ENCODE results near the gene SH3PXD2A.
"Not testable (repeated sequence)": the region's sequence is repeated elsewhere in the genome, so short reads cannot be mapped to it uniquely, and the experiment has no call there.

SH3PXD2A gene

GRCh38 chr10:103610083-103610472, 245.3 kb downstream of the SH3PXD2A start:
- no peaks in the 10 kb centered on the region for H4K20me1 ChIP-seq (ENCODE audit: insufficient read depth, low read length)
- no peaks in the 10 kb centered on the region for H3K9me3 ChIP-seq (ENCODE audit: insufficient read depth, low read length, severe bottlenecking)
- DNase-seq = no peak
- TF ChIP-seq CTCF (IDR thresholded peaks at IDR 0.05; ENCODE audit: borderline replicate concordance, extremely low read depth, low read length, poor library complexity, severe bottlenecking) (no peak), EZH2 (IDR thresholded peaks at IDR 0.05; ENCODE audit: borderline replicate concordance, low read depth, low read length, severe bottlenecking) (no peak)
- H3K27ac ChIP-seq (ENCODE audit: low read length) = no peak overlapping the region
- H3K79me2 ChIP-seq (ENCODE audit: insufficient read depth, low read length) = no peaks in the 10 kb centered on the region
- no peak overlapping the region for H3K4me3 ChIP-seq (ENCODE audit: low read depth in 1 of 2, low read length in 2 of 2)
- no peak overlapping the region for H3K4me2 ChIP-seq (ENCODE audit: insufficient read depth, low read length)
- peaks cover 34% of the 10 kb centered on the region for H3K36me3 ChIP-seq (ENCODE audit: insufficient read depth, low read length)
- H2AFZ ChIP-seq (ENCODE audit: low read depth, low read length) = no peak overlapping the region
- ATAC-seq (ENCODE audit: insufficient read depth, low read depth) = no peak
- H3K9ac ChIP-seq (ENCODE audit: low read depth, low read length) = no peak overlapping the region
- H3K27me3 ChIP-seq (ENCODE audit: insufficient read depth, low read length, poor library complexity) = no peaks in the 10 kb centered on the region
- no peaks in the 10 kb centered on the region for H3K4me1 ChIP-seq (ENCODE audit: insufficient read depth, low read length)

- Histone ChIP-seq H3K4me1 (ENCODE audit: insufficient read depth, low read length) (no peaks in the 10 kb centered on the region), H4K20me1 (ENCODE audit: insufficient read depth, low read length) (no peaks in the 10 kb centered on the region), H3K36me3 (ENCODE audit: insufficient read depth, low read length) (peaks cover 34% of the 10 kb centered on the region), H3K9ac (ENCODE audit: low read depth, low read length) (no peak overlapping the region), H3K9me3 (ENCODE audit: insufficient read depth, low read length, severe bottlenecking) (no peaks in the 10 kb centered on the region), H3K79me2 (ENCODE audit: insufficient read depth, low read length) (no peaks in the 10 kb centered on the region), H3K4me2 (ENCODE audit: insufficient read depth, low read length) (no peak overlapping the region), H3K27ac (ENCODE audit: low read length) (no peak overlapping the region), H3K4me3 (ENCODE audit: low read depth in 1 of 2, low read length in 2 of 2) (no peak overlapping the region), H3K27me3 (ENCODE audit: insufficient read depth, low read length, poor library complexity) (no peaks in the 10 kb centered on the region), H2AFZ (ENCODE audit: low read depth, low read length) (no peak overlapping the region)
- no peak for DNase-seq
- no peak for ATAC-seq (ENCODE audit: insufficient read depth, low read depth)
- TF ChIP-seq EZH2 (IDR thresholded peaks at IDR 0.05; ENCODE audit: borderline replicate concordance, low read depth, low read length, severe bottlenecking) (no peak), CTCF (IDR thresholded peaks at IDR 0.05; ENCODE audit: borderline replicate concordance, extremely low read depth, low read length, poor library complexity, severe bottlenecking) (no peak)
Measured at GRCh38 chr10:103609231-103610082, 245.9 kb downstream of the SH3PXD2A start.

- not testable (repeated sequence) for H3K4me2 ChIP-seq (ENCODE audit: insufficient read depth, low read length); H4K20me1 ChIP-seq (ENCODE audit: insufficient read depth, low read length); H2AFZ ChIP-seq (ENCODE audit: low read depth, low read length); ATAC-seq (ENCODE audit: insufficient read depth, low read depth); H3K9me3 ChIP-seq (ENCODE audit: insufficient read depth, low read length, severe bottlenecking); H3K79me2 ChIP-seq (ENCODE audit: insufficient read depth, low read length); H3K27ac ChIP-seq (ENCODE audit: low read length); DNase-seq; H3K4me1 ChIP-seq (ENCODE audit: insufficient read depth, low read length); H3K4me3 ChIP-seq (ENCODE audit: low read depth in 1 of 2, low read length in 2 of 2); H3K27me3 ChIP-seq (ENCODE audit: insufficient read depth, low read length, poor library complexity); H3K9ac ChIP-seq (ENCODE audit: low read depth, low read length)
- H3K36me3 ChIP-seq (ENCODE audit: insufficient read depth, low read length) = peaks cover 28% of the 10 kb centered on the region
Measured at GRCh38 chr10:103608056-103608455, 247.3 kb downstream of the SH3PXD2A start.

DNA sequence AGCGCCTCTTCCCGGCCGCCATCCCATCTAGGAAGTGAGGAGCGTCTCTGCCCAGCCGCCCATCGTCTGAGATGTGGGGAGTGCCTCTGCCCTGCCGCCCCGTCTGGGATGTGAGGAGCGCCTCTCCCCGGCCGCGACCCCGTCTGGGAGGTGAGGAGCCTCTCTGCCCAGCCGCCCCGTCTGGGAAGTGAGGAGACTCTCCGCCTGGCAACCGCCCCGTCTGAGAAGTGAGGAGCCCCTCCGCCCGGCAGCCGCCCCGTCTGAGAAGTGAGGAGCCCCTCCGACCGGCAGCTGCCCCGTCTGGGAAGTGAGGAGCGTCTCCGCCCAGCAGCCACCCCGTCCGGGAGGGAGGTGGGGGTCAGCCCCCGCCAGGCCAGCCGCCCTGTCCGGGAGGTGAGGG, 248.3 kb downstream of the SH3PXD2A start:
- H2AFZ ChIP-seq (ENCODE audit: low read depth, low read length); H3K27me3 ChIP-seq (ENCODE audit: insufficient read depth, low read length, poor library complexity); H3K27ac ChIP-seq (ENCODE audit: low read length); H3K4me1 ChIP-seq (ENCODE audit: insufficient read depth, low read length); H3K4me2 ChIP-seq (ENCODE audit: insufficient read depth, low read length); ATAC-seq (ENCODE audit: insufficient read depth, low read depth); H3K4me3 ChIP-seq (ENCODE audit: low read depth in 1 of 2, low read length in 2 of 2); H4K20me1 ChIP-seq (ENCODE audit: insufficient read depth, low read length); H3K79me2 ChIP-seq (ENCODE audit: insufficient read depth, low read length); DNase-seq; H3K9ac ChIP-seq (ENCODE audit: low read depth, low read length); H3K9me3 ChIP-seq (ENCODE audit: insufficient read depth, low read length, severe bottlenecking): not testable (repeated sequence)
- H3K36me3 ChIP-seq (ENCODE audit: insufficient read depth, low read length) = peaks cover 26% of the 10 kb centered on the region

DNA sequence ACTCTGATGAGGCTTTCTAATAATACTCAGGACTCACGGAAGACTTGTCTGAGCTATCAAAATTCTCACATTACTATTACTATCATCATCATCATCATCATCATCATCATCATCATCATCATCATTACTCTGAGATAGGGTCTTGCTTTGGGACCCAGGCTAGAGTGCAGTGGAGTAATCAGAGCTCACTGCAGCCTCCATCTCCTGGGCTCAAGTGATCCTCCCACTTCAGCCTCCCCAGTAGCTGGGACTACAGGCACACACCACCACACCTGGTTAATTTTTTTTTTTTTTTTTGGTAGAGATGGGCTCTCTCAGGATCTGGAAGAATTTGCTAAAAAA, 249.3 kb downstream of the SH3PXD2A start:
- H3K4me1 ChIP-seq (ENCODE audit: insufficient read depth, low read length); ATAC-seq (ENCODE audit: insufficient read depth, low read depth); H3K9ac ChIP-seq (ENCODE audit: low read depth, low read length); H2AFZ ChIP-seq (ENCODE audit: low read depth, low read length); H3K4me3 ChIP-seq (ENCODE audit: low read depth in 1 of 2, low read length in 2 of 2); H3K79me2 ChIP-seq (ENCODE audit: insufficient read depth, low read length); H4K20me1 ChIP-seq (ENCODE audit: insufficient read depth, low read length); H3K27ac ChIP-seq (ENCODE audit: low read length); H3K9me3 ChIP-seq (ENCODE audit: insufficient read depth, low read length, severe bottlenecking); H3K4me2 ChIP-seq (ENCODE audit: insufficient read depth, low read length); H3K27me3 ChIP-seq (ENCODE audit: insufficient read depth, low read length, poor library complexity); DNase-seq: not testable (repeated sequence)
- peaks cover 22% of the 10 kb centered on the region for H3K36me3 ChIP-seq (ENCODE audit: insufficient read depth, low read length)

Data from DND-41 (cell line).